ENCODE data around the gene SLC29A4.

- TF ChIP-seq HDGF (IDR thresholded peaks at IDR 0.05; ENCODE audit: borderline replicate concordance) (no peak), PKNOX1 (IDR thresholded peaks at IDR 0.05) (no peak), TARDBP (IDR thresholded peaks at IDR 0.05) (no peak), BHLHE40 (IDR thresholded peaks at IDR 0.05; ENCODE audit: borderline replicate concordance) (no peak), ARNT (IDR thresholded peaks at IDR 0.05) (no peak), FOXK2 (IDR thresholded peaks at IDR 0.05) (no peak), SUZ12 (IDR thresholded peaks at IDR 0.05) (no peak), L3MBTL2 (conservative IDR thresholded peaks at IDR 0.05) (no peak)
Measured at GRCh38 chr7:5314864-5315263, 32.1 kb downstream of the SLC29A4 start.

All from HEK293T (cell line).